22Rv1 (cell line): Measurements from ENCODE around the gene ATXN1.

ENCODE experiments used
- ZFX ChIP-seq: fragments of 450-650 bp; IDR thresholded peaks from 2 replicates; pipeline ENCODE4 v1.6.1; 2017; ENCODE audit warnings: antibody characterized with exemption, borderline replicate concordance
- TF ChIP-seq, protein P1 (sequence below): fragments of 450-650 bp; IDR thresholded peaks from 2 replicates; pipeline ENCODE4 v1.5.1; 2017; ENCODE audit warnings: mild to moderate bottlenecking

GRCh38 chr6:16800942-16801341 is 39.7 kb upstream of the ATXN1 start:
- TF ChIP-seq, protein P1, sequence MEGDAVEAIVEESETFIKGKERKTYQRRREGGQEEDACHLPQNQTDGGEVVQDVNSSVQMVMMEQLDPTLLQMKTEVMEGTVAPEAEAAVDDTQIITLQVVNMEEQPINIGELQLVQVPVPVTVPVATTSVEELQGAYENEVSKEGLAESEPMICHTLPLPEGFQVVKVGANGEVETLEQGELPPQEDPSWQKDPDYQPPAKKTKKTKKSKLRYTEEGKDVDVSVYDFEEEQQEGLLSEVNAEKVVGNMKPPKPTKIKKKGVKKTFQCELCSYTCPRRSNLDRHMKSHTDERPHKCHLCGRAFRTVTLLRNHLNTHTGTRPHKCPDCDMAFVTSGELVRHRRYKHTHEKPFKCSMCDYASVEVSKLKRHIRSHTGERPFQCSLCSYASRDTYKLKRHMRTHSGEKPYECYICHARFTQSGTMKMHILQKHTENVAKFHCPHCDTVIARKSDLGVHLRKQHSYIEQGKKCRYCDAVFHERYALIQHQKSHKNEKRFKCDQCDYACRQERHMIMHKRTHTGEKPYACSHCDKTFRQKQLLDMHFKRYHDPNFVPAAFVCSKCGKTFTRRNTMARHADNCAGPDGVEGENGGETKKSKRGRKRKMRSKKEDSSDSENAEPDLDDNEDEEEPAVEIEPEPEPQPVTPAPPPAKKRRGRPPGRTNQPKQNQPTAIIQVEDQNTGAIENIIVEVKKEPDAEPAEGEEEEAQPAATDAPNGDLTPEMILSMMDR = no peak
- TF ChIP-seq ZFX = no peak
